Tibial nerve (tissue), 4 donors: ENCODE data around the gene CAMK2D. TPM values are rescaled to one million over a fixed set of nuclear protein-coding genes. Genes with fewer than 3 reads are reported as not detected.

ENCODE experiments used
- DNase-seq, 2 donors: peaks; one replicate each; pipeline ENCODE4 v3.0.0-alpha.2; 2019; ENCODE audit warnings: low spot score in 2 of 2
- H3K27ac ChIP-seq, 4 donors: fragments of 200-600 bp; sonication (generic) in 3 of 4; one replicate each; pipeline ENCODE4 v1.5.1; 2017 to 2019; ENCODE audit warnings: mild to moderate bottlenecking in 1 of 4
- H3K27me3 ChIP-seq, 2 donors: fragments of 200-600 bp; sonication (generic) in 1 of 2; one replicate each; pipeline versions ENCODE4 v1.5.1 to v1.6.0; 2017 to 2019
- H3K36me3 ChIP-seq, 3 donors: fragments of 200-600 bp; sonication (generic); one replicate each; pipeline ENCODE4 v1.5.1; 2018 to 2019
- H3K4me1 ChIP-seq, 4 donors: fragments of 200-600 bp; sonication (generic) in 3 of 4; one replicate each; pipeline ENCODE4 v1.5.1; 2017 to 2019
- H3K4me3 ChIP-seq, 4 donors: fragments of 200-600 bp; sonication (generic) in 3 of 4; one replicate each; pipeline ENCODE4 v1.5.1; 2017 to 2019; ENCODE audit warnings: mild to moderate bottlenecking in 1 of 4, moderate library complexity in 1 of 4
- H3K9me3 ChIP-seq, 4 donors: fragments of 200-600 bp; sonication (generic) in 3 of 4; one replicate each; pipeline ENCODE4 v1.5.1; 2017 to 2019
- EP300 ChIP-seq, 2 donors: sonication (generic); formaldehyde crosslinking; IDR thresholded peaks; one replicate each; pipeline ENCODE4 v1.6.1; 2017; ENCODE audit warnings: antibody characterized with exemption in 2 of 2, mild to moderate bottlenecking in 1 of 2
- POLR2A ChIP-seq, 2 donors: fragments of 450-650 bp; IDR thresholded peaks; one replicate each; pipeline ENCODE4 v1.6.1; 2017; ENCODE audit warnings: antibody characterized with exemption in 2 of 2, mild to moderate bottlenecking in 2 of 2, moderate library complexity in 2 of 2
- WGBS, 2 donors: methylation state at CpG; one replicate each; pipeline ENCODE4 v1.1.5; 2018; 5-methylcytosine and 5-hydroxymethylcytosine counted together
- total RNA-seq, 4 donors: library from RNA; depleted of rRNA; stranded (reverse); fragments of >200 nt; gene quantifications; one replicate each; pipeline ENCODE4 v1.1.0, GENCODE V29; 2016
- TF ChIP-seq, protein P1 (sequence below), 5 experiments: fragments of 200-600 bp in 3 of 5; fragments of 450-650 bp in 2 of 5; sonication (generic) in 3 of 5; IDR thresholded peaks; one replicate each; pipeline ENCODE4 v1.5.1; 2016 to 2019; ENCODE audit warnings: antibody characterized with exemption in 5 of 5, mild to moderate bottlenecking in 3 of 5, moderate library complexity in 2 of 5

Gene CAMK2D
- total RNA-seq, 4 donors from 2014 or later: 30.3 to 58.5 (median 34.6) TPM

DNA sequence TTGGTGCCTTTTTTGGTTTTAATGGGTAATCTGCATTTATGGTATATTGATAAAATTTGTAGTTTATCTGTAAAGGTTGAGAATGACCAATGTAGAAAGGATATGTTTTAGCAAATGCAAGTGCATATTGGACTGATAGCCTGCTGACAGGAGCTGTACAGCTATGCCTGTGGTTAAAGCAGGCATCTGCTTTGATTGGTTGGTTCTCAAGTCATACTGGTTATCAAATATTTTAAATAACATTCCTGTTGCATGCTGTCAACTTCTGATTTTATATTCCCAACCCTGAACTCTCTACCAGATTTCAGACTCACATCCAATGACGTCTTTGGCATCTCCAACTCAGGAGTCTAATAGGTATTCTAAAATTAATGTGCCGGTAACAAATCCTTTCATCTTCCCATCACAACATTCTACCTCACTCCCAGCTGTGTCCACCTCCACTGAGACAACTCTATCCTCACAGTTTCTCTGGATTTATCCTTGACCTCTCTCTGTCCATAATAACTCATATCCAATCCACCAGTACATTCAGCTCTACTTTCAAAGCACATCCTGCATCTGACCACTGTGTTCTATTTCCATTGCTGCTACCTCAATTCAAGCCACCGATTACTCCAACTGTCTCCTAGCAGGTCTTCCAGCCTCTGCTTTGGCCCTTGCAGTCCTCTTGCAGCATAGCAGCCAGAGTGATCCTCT is 125.7 kb downstream of the CAMK2D start:
- TF ChIP-seq POLR2A (IDR thresholded peaks at IDR 0.05): no peak
- no peak for TF ChIP-seq EP300 (IDR thresholded peaks at IDR 0.05)
- TF ChIP-seq, protein P1, sequence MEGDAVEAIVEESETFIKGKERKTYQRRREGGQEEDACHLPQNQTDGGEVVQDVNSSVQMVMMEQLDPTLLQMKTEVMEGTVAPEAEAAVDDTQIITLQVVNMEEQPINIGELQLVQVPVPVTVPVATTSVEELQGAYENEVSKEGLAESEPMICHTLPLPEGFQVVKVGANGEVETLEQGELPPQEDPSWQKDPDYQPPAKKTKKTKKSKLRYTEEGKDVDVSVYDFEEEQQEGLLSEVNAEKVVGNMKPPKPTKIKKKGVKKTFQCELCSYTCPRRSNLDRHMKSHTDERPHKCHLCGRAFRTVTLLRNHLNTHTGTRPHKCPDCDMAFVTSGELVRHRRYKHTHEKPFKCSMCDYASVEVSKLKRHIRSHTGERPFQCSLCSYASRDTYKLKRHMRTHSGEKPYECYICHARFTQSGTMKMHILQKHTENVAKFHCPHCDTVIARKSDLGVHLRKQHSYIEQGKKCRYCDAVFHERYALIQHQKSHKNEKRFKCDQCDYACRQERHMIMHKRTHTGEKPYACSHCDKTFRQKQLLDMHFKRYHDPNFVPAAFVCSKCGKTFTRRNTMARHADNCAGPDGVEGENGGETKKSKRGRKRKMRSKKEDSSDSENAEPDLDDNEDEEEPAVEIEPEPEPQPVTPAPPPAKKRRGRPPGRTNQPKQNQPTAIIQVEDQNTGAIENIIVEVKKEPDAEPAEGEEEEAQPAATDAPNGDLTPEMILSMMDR (IDR thresholded peaks at IDR 0.05): no peak
- Histone ChIP-seq H3K4me3 (no peak overlapping the region), H3K9me3 (no peaks in the 10 kb centered on the region), H3K27me3 (no peaks in the 10 kb centered on the region), H3K27ac (peak overlapping the region in 1 of 4 donors; percentile 29), H3K36me3 (no peaks in the 10 kb centered on the region), H3K4me1 (peaks cover 0 to 74% (median 42%) of the 10 kb centered on the region in 4 donors)
- DNase-seq: no peak
- WGBS, 2 donors: 79 to 83% methylated on average over 3 of the region's 3 CpGs

DNA sequence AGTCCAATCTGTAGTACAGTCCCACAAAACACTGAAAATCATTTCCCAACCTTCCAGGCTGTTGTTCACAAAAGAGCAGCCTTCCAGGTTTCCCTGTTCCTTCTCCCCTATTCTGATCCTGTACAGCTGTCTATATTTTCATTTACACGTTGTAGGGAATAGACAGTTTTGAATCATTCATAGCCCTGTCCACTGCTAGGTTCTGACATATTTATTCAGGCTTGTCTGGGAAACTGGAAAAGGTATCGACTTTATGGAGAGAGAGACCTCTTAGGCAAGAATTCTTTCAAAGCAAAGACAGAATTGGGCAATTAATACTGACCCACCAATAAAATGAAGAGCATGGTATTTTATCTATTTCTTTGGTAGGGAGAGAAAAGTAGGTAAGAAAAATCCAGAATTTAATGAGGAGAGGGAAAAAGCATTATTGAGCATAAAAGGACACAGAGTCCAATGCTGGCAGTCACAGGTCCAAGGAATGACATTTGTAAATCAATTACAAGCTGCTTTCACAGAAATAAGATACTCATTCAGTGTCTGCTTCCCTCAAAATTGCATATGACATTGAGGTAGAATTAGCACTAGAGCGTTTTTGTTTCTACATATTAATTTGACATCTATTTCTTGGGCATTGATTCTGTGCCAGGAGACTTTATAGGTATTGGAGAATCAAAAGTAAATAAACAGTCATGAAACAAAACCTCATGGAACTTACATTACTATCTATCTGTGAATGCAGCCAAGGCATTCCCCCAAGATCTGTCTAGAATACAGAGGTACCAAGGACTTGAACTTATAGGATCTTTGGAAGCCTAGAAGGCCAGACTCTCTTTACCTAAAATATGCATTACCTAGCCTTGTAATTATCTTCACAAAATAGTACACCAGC is 127.2 kb downstream of the CAMK2D start:
- TF ChIP-seq, protein P1 (IDR thresholded peaks at IDR 0.05): no peak
- no peak for TF ChIP-seq EP300 (IDR thresholded peaks at IDR 0.05)
- TF ChIP-seq POLR2A (IDR thresholded peaks at IDR 0.05): no peak
- no peak for DNase-seq
- peak overlapping the region in 1 of 4 donors; percentile 3 for H3K27ac ChIP-seq

DNA sequence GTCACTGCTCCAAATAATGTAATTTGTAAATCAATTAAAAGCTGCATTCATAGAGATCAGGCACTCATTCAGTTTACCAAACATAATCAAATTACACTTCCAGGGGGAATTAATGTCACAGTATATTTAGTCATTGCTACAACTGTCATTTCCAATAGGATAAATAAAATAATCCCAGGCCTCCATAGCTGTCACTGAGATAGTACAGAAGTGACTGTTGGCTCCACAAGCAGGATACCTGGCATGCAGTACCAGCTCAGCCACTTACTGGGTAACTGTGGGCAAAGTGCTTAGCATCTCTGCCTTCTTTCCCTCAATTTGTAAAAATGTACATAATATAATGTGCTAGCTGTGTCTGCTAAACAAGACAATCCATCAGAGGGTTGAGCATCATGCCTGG is 128.1 kb downstream of the CAMK2D start:
- H3K36me3 ChIP-seq: no peaks in the 10 kb centered on the region

More for the DNA sequence above, 127.2 kb downstream of the CAMK2D start:
- Histone ChIP-seq H3K4me1 (peaks cover 0 to 77% (median 36%) of the 10 kb centered on the region in 4 donors), H3K4me3 (no peak overlapping the region), H3K27me3 (no peaks in the 10 kb centered on the region), H3K36me3 (no peaks in the 10 kb centered on the region), H3K9me3 (no peaks in the 10 kb centered on the region)
- 49 to 60% methylated on average over 3 of the region's 3 CpGs for WGBS, 2 donors

DNA sequence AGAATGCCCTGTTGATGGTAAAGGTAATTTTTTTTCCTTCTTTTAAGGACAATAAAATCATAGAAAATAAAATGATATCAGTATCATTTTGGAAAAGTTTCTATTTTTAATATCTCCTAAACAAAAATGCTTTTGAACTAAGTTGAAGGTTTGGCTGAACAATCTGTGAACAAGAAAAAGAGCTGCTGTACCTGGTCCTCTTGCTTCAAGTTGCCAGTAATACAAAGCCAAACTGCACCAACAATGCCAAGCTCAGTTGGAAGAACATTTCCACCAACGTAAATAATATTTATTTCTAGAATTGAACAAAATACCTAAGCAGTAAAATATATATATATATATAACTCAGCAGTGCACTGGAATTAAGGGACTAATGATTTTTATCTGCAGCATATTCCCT is 132.8 kb downstream of the CAMK2D start:
- no peak overlapping the region for H3K4me3 ChIP-seq
- no peaks in the 10 kb centered on the region for H3K9me3 ChIP-seq
- no peak overlapping the region for H3K27ac ChIP-seq
- no peaks in the 10 kb centered on the region for H3K36me3 ChIP-seq
- no peaks in the 10 kb centered on the region for H3K27me3 ChIP-seq
- TF ChIP-seq, protein P1 (IDR thresholded peaks at IDR 0.05): no peak
- TF ChIP-seq POLR2A (IDR thresholded peaks at IDR 0.05): no peak
- TF ChIP-seq EP300 (IDR thresholded peaks at IDR 0.05): no peak
- 69 to 76% methylated on average over 1 of the region's 1 CpG for WGBS, 2 donors
- DNase-seq: no peak
- peaks cover 0 to 35% (median 6%) of the 10 kb centered on the region in 4 donors for H3K4me1 ChIP-seq

More for the DNA sequence above, 128.1 kb downstream of the CAMK2D start:
- TF ChIP-seq EP300 (IDR thresholded peaks at IDR 0.05): no peak
- TF ChIP-seq, protein P1 (IDR thresholded peaks at IDR 0.05): no peak
- TF ChIP-seq POLR2A (IDR thresholded peaks at IDR 0.05): no peak
- Histone ChIP-seq H3K27ac (no peak overlapping the region), H3K27me3 (no peaks in the 10 kb centered on the region), H3K9me3 (no peaks in the 10 kb centered on the region), H3K4me1 (peaks cover 0 to 75% (median 30%) of the 10 kb centered on the region in 4 donors), H3K4me3 (no peak overlapping the region)
- no peak for DNase-seq

DNA sequence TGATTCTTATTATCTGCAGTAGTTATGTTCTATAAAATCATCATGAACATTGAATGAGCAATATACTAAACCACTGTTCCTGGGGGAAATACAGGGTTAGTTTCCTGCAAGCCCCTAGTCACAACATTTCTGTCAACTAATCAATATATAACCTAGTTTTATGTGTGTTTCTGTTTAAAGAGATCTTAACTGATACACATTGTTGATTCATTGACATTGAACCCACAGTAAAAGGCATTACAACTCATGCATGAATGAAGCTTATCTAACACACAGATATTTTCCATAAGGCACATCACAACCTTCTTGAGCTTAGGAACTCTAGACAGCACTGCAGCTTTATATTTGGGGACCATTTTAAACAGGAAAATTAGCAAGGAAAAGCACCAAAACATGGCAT is 134.2 kb downstream of the CAMK2D start:
- H3K4me3 ChIP-seq: no peak overlapping the region
- no peaks in the 10 kb centered on the region for H3K27me3 ChIP-seq
- TF ChIP-seq EP300 (IDR thresholded peaks at IDR 0.05) (no peak), POLR2A (IDR thresholded peaks at IDR 0.05) (no peak)
- TF ChIP-seq, protein P1 (IDR thresholded peaks at IDR 0.05): no peak
- no peaks in the 10 kb centered on the region for H3K36me3 ChIP-seq
- DNase-seq: no peak
- H3K4me1 ChIP-seq: peaks cover 0 to 22% (median 3%) of the 10 kb centered on the region in 4 donors
- H3K27ac ChIP-seq: no peak overlapping the region
- no peaks in the 10 kb centered on the region for H3K9me3 ChIP-seq
